NCI-H2029 treated with DMSO at 0.1 percent for 48 hours (cell line): ENCODE results near the gene SLC38A8.

Experiments used
- DNase-seq: peaks from one replicate; lab custom pipeline; 2025; lab: John Stamatoyannopoulos, UW

Gene SLC38A8

GRCh38 chr16:84031556-84031955, 11.0 kb downstream of the SLC38A8 start:
- DNase-seq, result no peak

- no peak for DNase-seq
These were observed 13.1 kb downstream of the SLC38A8 start for GRCh38 chr16:84029297-84030047.

GRCh38 chr16:84027625-84028024, 15.0 kb downstream of the SLC38A8 start:
- DNase-seq, result no peak

- DNase-seq, result no peak
These were observed 16.0 kb downstream of the SLC38A8 start for GRCh38 chr16:84026606-84027005.

- DNase-seq, result no peak
These were observed 17.7 kb downstream of the SLC38A8 start for GRCh38 chr16:84024854-84025253.

- DNase-seq, result no peak
These were observed 20.0 kb downstream of the SLC38A8 start for GRCh38 chr16:84022644-84023043.

GRCh38 chr16:84021488-84021887, 21.1 kb downstream of the SLC38A8 start:
- DNase-seq, result no peak

- DNase-seq, result no peak
These were observed 22.2 kb downstream of the SLC38A8 start for GRCh38 chr16:84020353-84020752.

GRCh38 chr16:84018710-84019109, 23.9 kb downstream of the SLC38A8 start:
- no peak for DNase-seq

- no peak for DNase-seq
These were observed 26.1 kb downstream of the SLC38A8 start for GRCh38 chr16:84016477-84016876.

GRCh38 chr16:84015399-84015798, 27.2 kb downstream of the SLC38A8 start:
- DNase-seq, result no peak

GRCh38 chr16:84014570-84015327, 27.8 kb downstream of the SLC38A8 start:
- no peak for DNase-seq

GRCh38 chr16:84013787-84014569, 28.6 kb downstream of the SLC38A8 start:
- peak; percentile 60 for DNase-seq

- no peak for DNase-seq
These were observed 33.3 kb downstream of the SLC38A8 start for GRCh38 chr16:84009282-84009681.

- DNase-seq, result no peak
These were observed 34.6 kb downstream of the SLC38A8 start for GRCh38 chr16:84007965-84008364.

GRCh38 chr16:84007520-84007919, 35.1 kb downstream of the SLC38A8 start:
- no peak for DNase-seq

- DNase-seq, result no peak
These were observed 37.2 kb downstream of the SLC38A8 start for GRCh38 chr16:84005391-84005790.

GRCh38 chr16:84004442-84004841, 38.2 kb downstream of the SLC38A8 start:
- no peak for DNase-seq

- DNase-seq, result no peak
These were observed 39.6 kb downstream of the SLC38A8 start for GRCh38 chr16:84003038-84003437.

- no peak for DNase-seq
These were observed 40.9 kb downstream of the SLC38A8 start for GRCh38 chr16:84001726-84002125.

GRCh38 chr16:84000989-84001642, 41.5 kb downstream of the SLC38A8 start:
- DNase-seq, result no peak

- no peak for DNase-seq
These were observed 44.5 kb downstream of the SLC38A8 start for GRCh38 chr16:83998091-83998490.
